ENCODE data around the gene CCDC13. TPM values are rescaled to one million over a fixed set of nuclear protein-coding genes. Genes with fewer than 3 reads are reported as not detected.

The CCDC13 gene
- polyA plus RNA-seq, 1 donor from 2014 or later: 6.5 TPM

DNA sequence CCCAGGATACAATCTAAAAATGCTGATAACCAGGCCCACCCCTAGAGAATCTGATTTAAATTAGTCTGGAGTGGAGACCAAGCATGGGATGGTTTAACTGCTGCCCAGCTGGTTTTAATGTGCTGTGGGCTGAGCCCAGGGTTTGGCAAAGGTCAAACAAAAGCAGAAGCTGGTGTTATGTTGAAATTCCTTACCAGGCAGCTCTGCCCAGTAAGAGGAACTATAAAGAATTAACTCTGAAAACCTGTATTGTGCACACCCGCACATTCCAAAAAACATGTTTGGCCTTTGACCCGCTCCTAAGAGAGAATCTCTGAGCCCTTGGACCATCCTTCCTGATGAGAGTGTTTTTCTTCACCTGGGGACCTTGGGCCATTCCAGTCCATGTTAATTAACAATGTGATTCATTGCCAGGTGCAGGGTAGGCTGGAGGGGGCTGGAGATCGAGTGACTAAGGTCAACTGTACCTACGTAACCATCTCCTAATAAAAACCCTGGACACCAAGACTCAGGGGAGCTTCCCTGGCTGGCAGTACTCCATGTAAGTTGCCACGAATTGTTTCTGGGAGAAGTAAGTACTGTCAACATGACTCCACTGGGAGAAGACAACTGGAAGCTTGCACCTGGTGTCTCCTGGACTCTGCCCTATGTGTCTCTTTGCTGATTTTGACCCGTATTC, 10.9 kb downstream of the CCDC13 start (continued):
- TF ChIP-seq, protein P1, sequence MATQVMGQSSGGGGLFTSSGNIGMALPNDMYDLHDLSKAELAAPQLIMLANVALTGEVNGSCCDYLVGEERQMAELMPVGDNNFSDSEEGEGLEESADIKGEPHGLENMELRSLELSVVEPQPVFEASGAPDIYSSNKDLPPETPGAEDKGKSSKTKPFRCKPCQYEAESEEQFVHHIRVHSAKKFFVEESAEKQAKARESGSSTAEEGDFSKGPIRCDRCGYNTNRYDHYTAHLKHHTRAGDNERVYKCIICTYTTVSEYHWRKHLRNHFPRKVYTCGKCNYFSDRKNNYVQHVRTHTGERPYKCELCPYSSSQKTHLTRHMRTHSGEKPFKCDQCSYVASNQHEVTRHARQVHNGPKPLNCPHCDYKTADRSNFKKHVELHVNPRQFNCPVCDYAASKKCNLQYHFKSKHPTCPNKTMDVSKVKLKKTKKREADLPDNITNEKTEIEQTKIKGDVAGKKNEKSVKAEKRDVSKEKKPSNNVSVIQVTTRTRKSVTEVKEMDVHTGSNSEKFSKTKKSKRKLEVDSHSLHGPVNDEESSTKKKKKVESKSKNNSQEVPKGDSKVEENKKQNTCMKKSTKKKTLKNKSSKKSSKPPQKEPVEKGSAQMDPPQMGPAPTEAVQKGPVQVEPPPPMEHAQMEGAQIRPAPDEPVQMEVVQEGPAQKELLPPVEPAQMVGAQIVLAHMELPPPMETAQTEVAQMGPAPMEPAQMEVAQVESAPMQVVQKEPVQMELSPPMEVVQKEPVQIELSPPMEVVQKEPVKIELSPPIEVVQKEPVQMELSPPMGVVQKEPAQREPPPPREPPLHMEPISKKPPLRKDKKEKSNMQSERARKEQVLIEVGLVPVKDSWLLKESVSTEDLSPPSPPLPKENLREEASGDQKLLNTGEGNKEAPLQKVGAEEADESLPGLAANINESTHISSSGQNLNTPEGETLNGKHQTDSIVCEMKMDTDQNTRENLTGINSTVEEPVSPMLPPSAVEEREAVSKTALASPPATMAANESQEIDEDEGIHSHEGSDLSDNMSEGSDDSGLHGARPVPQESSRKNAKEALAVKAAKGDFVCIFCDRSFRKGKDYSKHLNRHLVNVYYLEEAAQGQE (IDR thresholded peaks at IDR 0.05; ENCODE audit: borderline replicate concordance): no peak

DNA sequence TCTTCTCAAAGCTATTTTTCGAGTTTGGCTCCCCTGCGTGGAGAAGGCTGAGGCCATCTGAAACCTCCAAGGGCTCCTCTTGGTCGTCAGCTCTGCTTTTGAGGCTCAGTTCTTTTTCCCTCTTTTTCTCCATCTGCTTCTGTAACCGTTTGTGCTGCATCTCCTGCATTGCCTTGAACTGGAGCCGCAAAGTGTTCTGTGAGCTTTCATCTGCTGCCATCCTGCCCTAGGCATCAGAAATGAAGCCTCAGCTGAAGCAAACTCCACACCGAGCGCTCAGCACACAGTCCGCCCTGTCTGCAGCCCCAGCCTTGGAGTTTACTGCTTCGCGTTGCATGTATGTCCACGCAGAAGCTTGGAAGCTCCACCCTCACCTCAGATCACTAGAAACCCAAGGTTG, 14.9 kb downstream of the CCDC13 start:
- no peaks in the 10 kb centered on the region for H3K9me2 ChIP-seq (ENCODE audit: insufficient read depth, low read length)
- H3K9ac ChIP-seq (ENCODE audit: low read length): no peak overlapping the region
- no peaks in the 10 kb centered on the region for H3K79me2 ChIP-seq (replicated peaks; ENCODE audit: insufficient read depth, low read length)
- H4K20me1 ChIP-seq (ENCODE audit: insufficient read depth): no peaks in the 10 kb centered on the region
- H3K4me3 ChIP-seq (ENCODE audit: low read length): no peak overlapping the region
- no peaks in the 10 kb centered on the region for H3F3A ChIP-seq (ENCODE audit: insufficient read depth, low read length, poor library complexity, severe bottlenecking)
- no peak overlapping the region for H2AFZ ChIP-seq (ENCODE audit: low read depth, low read length)
- H3K9me3 ChIP-seq (ENCODE audit: low read length): no peaks in the 10 kb centered on the region
- H3K27ac ChIP-seq (ENCODE audit: low read length): no peak overlapping the region
- H3K27me3 ChIP-seq (ENCODE audit: insufficient read depth, low read depth, low read length): no peaks in the 10 kb centered on the region
- H3K4me2 ChIP-seq (ENCODE audit: low read length): no peak overlapping the region
- H3K36me3 ChIP-seq (ENCODE audit: insufficient read depth, low read length): no peaks in the 10 kb centered on the region
- TF ChIP-seq, protein P2, sequence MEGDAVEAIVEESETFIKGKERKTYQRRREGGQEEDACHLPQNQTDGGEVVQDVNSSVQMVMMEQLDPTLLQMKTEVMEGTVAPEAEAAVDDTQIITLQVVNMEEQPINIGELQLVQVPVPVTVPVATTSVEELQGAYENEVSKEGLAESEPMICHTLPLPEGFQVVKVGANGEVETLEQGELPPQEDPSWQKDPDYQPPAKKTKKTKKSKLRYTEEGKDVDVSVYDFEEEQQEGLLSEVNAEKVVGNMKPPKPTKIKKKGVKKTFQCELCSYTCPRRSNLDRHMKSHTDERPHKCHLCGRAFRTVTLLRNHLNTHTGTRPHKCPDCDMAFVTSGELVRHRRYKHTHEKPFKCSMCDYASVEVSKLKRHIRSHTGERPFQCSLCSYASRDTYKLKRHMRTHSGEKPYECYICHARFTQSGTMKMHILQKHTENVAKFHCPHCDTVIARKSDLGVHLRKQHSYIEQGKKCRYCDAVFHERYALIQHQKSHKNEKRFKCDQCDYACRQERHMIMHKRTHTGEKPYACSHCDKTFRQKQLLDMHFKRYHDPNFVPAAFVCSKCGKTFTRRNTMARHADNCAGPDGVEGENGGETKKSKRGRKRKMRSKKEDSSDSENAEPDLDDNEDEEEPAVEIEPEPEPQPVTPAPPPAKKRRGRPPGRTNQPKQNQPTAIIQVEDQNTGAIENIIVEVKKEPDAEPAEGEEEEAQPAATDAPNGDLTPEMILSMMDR (IDR thresholded peaks at IDR 0.05; ENCODE audit: poor library complexity, severe bottlenecking): no peak
- TF ChIP-seq SMC3 (conservative IDR thresholded peaks at IDR 0.05; ENCODE audit: poor library complexity): no peak
- TF ChIP-seq TAF1 (IDR thresholded peaks at IDR 0.05; ENCODE audit: low read depth): no peak
- TF ChIP-seq POLR2AphosphoS5 (IDR thresholded peaks at IDR 0.05): no peak

DNA sequence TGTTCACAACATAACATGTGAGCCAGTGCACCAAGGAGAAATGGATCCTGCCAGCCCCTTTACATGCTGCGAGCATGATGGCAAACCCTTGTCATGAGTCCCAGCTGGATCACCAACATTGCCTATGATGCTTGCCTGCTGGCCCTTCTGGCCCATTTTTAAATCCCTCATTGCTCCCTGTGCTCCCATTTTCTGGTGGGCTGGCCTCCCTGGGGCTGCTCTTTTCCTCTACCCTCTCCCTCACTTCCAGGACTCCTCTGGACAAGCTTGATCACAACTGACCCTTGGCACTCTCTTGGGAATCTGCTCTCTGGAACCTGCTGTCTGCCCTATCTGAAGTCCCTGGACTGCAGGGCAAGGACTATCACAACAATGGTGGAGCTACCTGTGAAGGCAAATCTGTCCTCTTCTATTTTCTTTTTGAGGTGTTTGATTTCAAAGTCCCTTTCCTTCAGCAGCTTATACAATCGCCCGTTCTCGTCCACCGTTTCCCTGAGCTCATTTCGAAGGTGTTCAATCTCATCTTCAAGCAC, 16.3 kb downstream of the CCDC13 start:
- Histone ChIP-seq H3K36me3 (ENCODE audit: insufficient read depth, low read length) (no peaks in the 10 kb centered on the region), H3K4me2 (ENCODE audit: low read length) (no peak overlapping the region), H2AFZ (ENCODE audit: low read depth, low read length) (no peak overlapping the region), H3F3A (ENCODE audit: insufficient read depth, low read length, poor library complexity, severe bottlenecking) (no peaks in the 10 kb centered on the region), H4K20me1 (ENCODE audit: insufficient read depth) (no peaks in the 10 kb centered on the region), H3K27ac (ENCODE audit: low read length) (no peak overlapping the region), H3K79me2 (replicated peaks; ENCODE audit: insufficient read depth, low read length) (no peaks in the 10 kb centered on the region), H3K4me3 (ENCODE audit: low read length) (no peak overlapping the region), H3K9ac (ENCODE audit: low read length) (no peak overlapping the region), H3K27me3 (ENCODE audit: insufficient read depth, low read depth, low read length) (no peaks in the 10 kb centered on the region), H3K9me3 (ENCODE audit: low read length) (no peaks in the 10 kb centered on the region), H3K9me2 (ENCODE audit: insufficient read depth, low read length) (no peaks in the 10 kb centered on the region)
- no peak for TF ChIP-seq POLR2AphosphoS5 (IDR thresholded peaks at IDR 0.05)
- TF ChIP-seq, protein P1 (IDR thresholded peaks at IDR 0.05; ENCODE audit: borderline replicate concordance): no peak
- no peak for TF ChIP-seq SMC3 (conservative IDR thresholded peaks at IDR 0.05; ENCODE audit: poor library complexity)
- TF ChIP-seq MXI1 (conservative IDR thresholded peaks at IDR 0.05; ENCODE audit: poor library complexity, severe bottlenecking): no peak
- TF ChIP-seq EP300 (conservative IDR thresholded peaks at IDR 0.05; ENCODE audit: poor library complexity, severe bottlenecking): no peak
- TF ChIP-seq RAD21 (conservative IDR thresholded peaks at IDR 0.05): no peak

Data from neural cell (in vitro differentiated cells).